Activated CD8-positive, alpha-beta T cell treated with anti-CD3 and anti-CD28 coated beads for 36 hours (primary cell): ENCODE measurements around the gene ATG9B. TPM values are rescaled to one million over a fixed set of nuclear protein-coding genes. Genes with fewer than 3 reads are reported as not detected.
A peak's percentile ranks its signal among the peaks of the same experiment; 100 is the strongest.

Experiments used
- ATAC-seq: fragments of 200-7000 bp; cut with Tn5 transposase; one replicate; pipeline ENCODE4 v1.10.0; 2021; ENCODE audit warnings: mild to moderate bottlenecking, moderate library complexity
- CTCF ChIA-PET: fragments of 350-600 bp; sonication (Branson Sonifier 250); formaldehyde crosslinking; loops from one replicate; lab custom pipeline; 2021; ENCODE audit warnings: antibody characterized with exemption; lab: Charles Lee
- POLR2A ChIA-PET: fragments of 350-600 bp; sonication (Branson Sonifier 250); formaldehyde crosslinking; loops from one replicate; lab custom pipeline; 2021; ENCODE audit warnings: antibody characterized with exemption; lab: Charles Lee
- DNase-seq: peaks from one replicate; pipeline ENCODE4 v3.0.0-alpha.2; 2020
- H3K27ac Mint-ChIP-seq: one replicate; pipeline ENCODE4 v1.8.0; 2021; ENCODE audit warnings: mild to moderate bottlenecking, mixed read lengths
- H3K27me3 Mint-ChIP-seq: one replicate; pipeline ENCODE4 v1.8.0; 2021; ENCODE audit warnings: mixed read lengths
- H3K36me3 Mint-ChIP-seq: one replicate; pipeline ENCODE4 v1.8.0; 2021; ENCODE audit warnings: low read depth, mixed read lengths
- H3K4me1 Mint-ChIP-seq: one replicate; pipeline ENCODE4 v1.8.0; 2021; ENCODE audit warnings: low read depth, mixed read lengths
- H3K4me3 Mint-ChIP-seq: one replicate; pipeline ENCODE4 v1.8.0; 2021; ENCODE audit warnings: mild to moderate bottlenecking, moderate library complexity, mixed read lengths
- H3K9me3 Mint-ChIP-seq: one replicate; pipeline ENCODE4 v1.8.0; 2021; ENCODE audit warnings: mixed read lengths
- intact Hi-C: fragments of 100-400 bp; cut with micrococcal nuclease; formaldehyde crosslinking; loops from one replicate; pipeline ENCODE4 v1.10.0; 2022
- total RNA-seq, 2 experiments: library from RNA; stranded (reverse); gene quantifications; one replicate each; pipeline ENCODE4 v1.2.3, GENCODE V29; 2021
- TF ChIP-seq, protein P1 (sequence below): fragments of 200-600 bp; IDR thresholded peaks from one replicate; pipeline ENCODE4 v1.8.0; 2022; ENCODE audit warnings: antibody characterized with exemption, mild to moderate bottlenecking

ATG9B gene
- total RNA-seq, 2 experiments from 2014 or later = 12.6 to 14.0 TPM

DNA sequence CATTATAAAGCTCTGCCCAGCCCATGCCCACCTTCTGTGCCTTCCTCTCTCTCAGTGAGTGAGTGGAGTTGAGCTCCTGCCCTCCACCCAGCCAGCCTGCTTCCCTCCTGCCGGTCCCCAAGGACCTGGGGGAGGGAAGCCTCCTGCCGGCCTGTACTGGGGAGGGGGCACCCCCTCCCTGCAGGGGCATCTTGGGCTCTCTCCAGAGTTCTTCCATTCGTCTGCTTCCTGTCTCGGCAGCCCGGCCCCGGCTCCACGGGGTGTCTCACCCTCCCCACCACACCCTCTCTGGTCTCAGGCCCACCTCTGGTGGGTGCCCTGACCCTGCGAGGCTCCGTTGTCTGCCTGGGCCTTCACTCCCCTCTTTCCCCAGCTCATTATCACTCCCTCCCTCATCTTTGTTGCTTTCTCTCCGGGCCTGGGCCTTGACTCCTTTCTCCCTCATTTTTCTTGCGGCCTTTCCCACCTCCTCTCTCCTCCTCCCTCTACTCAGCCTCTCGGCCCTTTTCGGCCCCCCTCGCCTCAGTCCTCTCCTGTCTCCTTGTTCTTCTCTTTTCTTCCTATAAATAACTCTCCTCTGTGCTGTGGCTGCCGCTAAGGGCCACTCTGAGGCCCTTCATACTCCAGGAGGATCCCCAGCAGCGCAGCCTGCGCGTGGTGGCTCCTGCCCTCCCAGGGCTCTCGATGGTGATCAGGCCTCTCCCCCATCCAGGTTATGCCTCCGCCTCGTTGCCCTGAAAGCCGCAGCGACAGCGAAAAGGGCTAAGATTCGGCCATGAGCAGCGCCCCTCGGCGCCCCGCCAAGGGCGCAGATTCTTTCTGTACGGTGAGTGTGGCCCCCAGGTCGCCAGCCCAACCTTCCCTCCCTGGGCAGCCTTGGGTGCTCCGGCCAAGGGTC, 37.2 kb upstream of the ATG9B start:
- TF ChIP-seq, protein P1, sequence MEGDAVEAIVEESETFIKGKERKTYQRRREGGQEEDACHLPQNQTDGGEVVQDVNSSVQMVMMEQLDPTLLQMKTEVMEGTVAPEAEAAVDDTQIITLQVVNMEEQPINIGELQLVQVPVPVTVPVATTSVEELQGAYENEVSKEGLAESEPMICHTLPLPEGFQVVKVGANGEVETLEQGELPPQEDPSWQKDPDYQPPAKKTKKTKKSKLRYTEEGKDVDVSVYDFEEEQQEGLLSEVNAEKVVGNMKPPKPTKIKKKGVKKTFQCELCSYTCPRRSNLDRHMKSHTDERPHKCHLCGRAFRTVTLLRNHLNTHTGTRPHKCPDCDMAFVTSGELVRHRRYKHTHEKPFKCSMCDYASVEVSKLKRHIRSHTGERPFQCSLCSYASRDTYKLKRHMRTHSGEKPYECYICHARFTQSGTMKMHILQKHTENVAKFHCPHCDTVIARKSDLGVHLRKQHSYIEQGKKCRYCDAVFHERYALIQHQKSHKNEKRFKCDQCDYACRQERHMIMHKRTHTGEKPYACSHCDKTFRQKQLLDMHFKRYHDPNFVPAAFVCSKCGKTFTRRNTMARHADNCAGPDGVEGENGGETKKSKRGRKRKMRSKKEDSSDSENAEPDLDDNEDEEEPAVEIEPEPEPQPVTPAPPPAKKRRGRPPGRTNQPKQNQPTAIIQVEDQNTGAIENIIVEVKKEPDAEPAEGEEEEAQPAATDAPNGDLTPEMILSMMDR = no peak
- H3K36me3 Mint-ChIP-seq = peaks cover 5% of the 10 kb centered on the region
- peaks cover 35% of the 10 kb centered on the region for H3K4me1 Mint-ChIP-seq
- CTCF ChIA-PET = interaction anchor here (1.2 to 1.7 kb wide), 3 partner anchors 19 to 49 kb away, joined by 5 to 10 read pairs (median 6); partner anchors contain the start of gene FASTK
- no peak overlapping the region for H3K27ac Mint-ChIP-seq
- DNase-seq (no peak), ATAC-seq (no peak)
- POLR2A ChIA-PET = no interaction called here
- no peaks in the 10 kb centered on the region for H3K9me3 Mint-ChIP-seq
- intact Hi-C loops = no loop called here
- peak overlapping the region; percentile 95 for H3K4me3 Mint-ChIP-seq
- no peaks in the 10 kb centered on the region for H3K27me3 Mint-ChIP-seq

DNA sequence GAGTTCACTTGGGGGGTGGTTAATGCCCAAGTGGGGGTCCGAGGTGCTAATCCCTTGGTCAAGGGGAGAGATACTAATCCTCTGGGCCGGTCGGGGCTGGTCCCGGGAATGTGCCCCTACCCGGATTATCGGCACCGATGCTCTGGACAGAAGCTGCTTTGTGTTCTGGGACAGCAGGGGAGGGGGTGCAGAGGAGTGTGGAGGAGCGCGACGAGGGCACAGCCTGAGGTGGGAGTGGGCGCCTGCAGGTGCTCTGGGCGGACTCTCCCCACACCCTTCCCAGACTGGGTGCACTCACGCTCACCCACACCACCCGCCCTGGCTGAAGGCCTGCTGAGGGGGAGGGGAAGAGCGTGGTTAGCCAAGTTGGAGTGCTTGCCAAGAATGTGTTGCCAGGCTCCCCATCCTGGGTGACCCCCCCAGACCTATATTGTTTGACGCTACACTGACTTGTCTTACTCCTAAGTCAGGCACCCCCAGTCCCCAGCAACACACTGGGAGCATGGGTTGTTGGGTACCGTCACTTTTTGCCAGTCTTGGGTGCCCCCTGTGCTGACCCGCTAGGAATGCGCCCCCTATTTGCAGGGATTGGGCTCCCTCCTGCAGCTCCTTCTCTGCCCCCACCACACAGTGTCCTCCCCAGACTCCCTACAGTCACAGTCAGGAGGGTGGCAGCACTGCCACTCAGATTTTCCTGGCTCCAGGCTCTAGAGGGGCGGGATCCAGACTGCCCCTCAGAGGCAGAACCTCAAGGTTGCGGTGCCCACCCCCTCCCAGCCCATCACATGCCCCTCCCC, 36.3 kb upstream of the ATG9B start:
- intact Hi-C loops = no loop called here
- CTCF ChIA-PET = interaction anchor here (0.8 to 1.7 kb wide), 6 partner anchors 16 to 50 kb away, joined by 3 to 10 read pairs (median 4); partner anchors contain the start of gene FASTK
- DNase-seq = peak; percentile 31
- Mint-ChIP-seq H3K27ac (peak overlapping the region; percentile 72), H3K4me3 (peak overlapping the region; percentile 95), H3K36me3 (peaks cover 5% of the 10 kb centered on the region), H3K9me3 (no peaks in the 10 kb centered on the region), H3K27me3 (no peaks in the 10 kb centered on the region), H3K4me1 (peaks cover 35% of the 10 kb centered on the region)
- POLR2A ChIA-PET = interaction anchor here (0.6 to 1.6 kb wide), 5 partner anchors 9 to 43 kb away, joined by 3 to 8 read pairs (median 3); no protein-coding TSS in a partner anchor
- TF ChIP-seq, protein P1 = no peak
- no peak for ATAC-seq

DNA sequence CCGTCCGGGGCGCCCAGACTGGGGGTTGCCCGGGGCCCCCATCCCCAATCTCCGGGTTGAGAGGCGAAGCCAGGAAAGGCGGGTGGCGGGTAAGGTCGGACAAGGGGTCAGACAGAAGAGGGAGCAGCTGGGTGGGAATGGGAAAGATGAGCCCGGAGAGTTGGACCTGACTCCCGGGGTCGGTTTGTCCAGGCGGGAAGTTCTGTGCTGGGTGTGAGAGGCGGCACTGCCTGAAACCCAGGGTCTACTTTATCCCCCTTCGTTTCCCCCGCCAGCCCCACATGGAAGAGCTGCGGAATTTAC, 35.8 kb upstream of the ATG9B start:
- peak overlapping the region; percentile 72 for H3K27ac Mint-ChIP-seq
- H3K9me3 Mint-ChIP-seq = no peaks in the 10 kb centered on the region
- H3K27me3 Mint-ChIP-seq = no peaks in the 10 kb centered on the region
- H3K4me3 Mint-ChIP-seq = peak overlapping the region; percentile 95
- CTCF ChIA-PET = interaction anchor here (0.8 to 1.7 kb wide), 6 partner anchors 17 to 51 kb away, joined by 3 to 10 read pairs (median 4); partner anchors contain the start of gene FASTK
- peaks cover 35% of the 10 kb centered on the region for H3K4me1 Mint-ChIP-seq
- TF ChIP-seq, protein P1 = no peak
- peaks cover 2% of the 10 kb centered on the region for H3K36me3 Mint-ChIP-seq
- DNase-seq = no peak
- intact Hi-C loops = no loop called here
- POLR2A ChIA-PET = interaction anchor here (0.6 to 1.6 kb wide), 5 partner anchors 10 to 42 kb away, joined by 3 to 8 read pairs (median 3); no protein-coding TSS in a partner anchor
- no peak for ATAC-seq

DNA sequence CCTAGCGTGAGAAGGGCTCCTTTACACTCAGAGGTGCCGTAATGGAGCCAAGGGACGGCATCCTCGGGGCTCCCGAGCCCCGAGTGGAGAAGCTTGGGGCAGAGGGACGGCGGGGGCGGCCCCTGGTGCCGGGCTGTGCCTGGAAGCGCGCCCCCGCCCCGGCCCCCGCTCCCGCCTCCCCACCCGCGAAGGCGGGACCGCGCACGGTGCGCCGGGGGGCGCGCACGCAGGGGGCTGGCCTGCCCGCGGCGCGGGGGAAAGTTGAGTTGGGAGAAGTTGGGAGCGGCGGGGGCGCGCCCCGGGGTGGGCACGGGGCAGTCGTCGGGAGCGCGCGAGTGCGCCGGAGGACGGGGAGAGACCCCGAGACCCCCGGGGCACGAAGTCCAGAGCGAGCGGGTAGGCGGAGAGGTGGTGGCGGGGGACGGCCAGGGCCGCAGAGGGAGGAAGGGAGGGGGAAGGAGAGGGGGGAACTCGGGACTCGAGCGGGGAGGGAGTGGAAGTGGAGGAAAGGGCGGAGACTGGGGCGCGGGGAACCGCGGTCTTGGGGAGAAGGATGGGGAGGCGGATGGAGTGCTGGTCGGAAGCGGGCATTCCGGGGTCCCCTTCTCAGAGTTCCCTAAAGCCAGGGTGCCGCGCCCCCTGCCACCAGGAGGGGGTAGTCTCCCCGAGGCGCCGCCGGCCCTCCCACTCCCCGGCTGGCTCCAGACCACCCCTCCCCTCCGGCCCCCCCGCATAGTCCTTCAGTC, 35.2 kb upstream of the ATG9B start, which contains the start of gene SLC4A2:
Gene SLC4A2 (plus strand): TSS at position 223 of the 746 bp plus-strand sequence. CDS start 2,399 bp downstream, outside the sequence.
- TF ChIP-seq, protein P1 = peak; percentile 75
- Mint-ChIP-seq H3K36me3 (peaks cover 2% of the 10 kb centered on the region), H3K4me1 (peaks cover 35% of the 10 kb centered on the region), H3K4me3 (peak within 1 kb of the TSS; percentile 95), H3K9me3 (no peaks in the 10 kb centered on the region), H3K27me3 (no peaks in the 10 kb centered on the region), H3K27ac (peak within 1 kb of the TSS; percentile 89)
- ATAC-seq (peak; percentile 6), DNase-seq (peak; percentile 72)
- CTCF ChIA-PET = interaction anchor here (0.8 to 1.7 kb wide), 10 partner anchors 20 to 65 kb away, joined by 3 to 10 read pairs (median 4); partner anchors contain the start of genes ABCB8, FASTK and TMUB1
- intact Hi-C loops = loop anchor here (2.0 kb wide), 2 partner anchors 23 to 31 kb away; partner anchors contain the start of genes ABCB8 and TMUB1
- POLR2A ChIA-PET = interaction anchor here (0.6 to 1.6 kb wide), 8 partner anchors 10 to 49 kb away, joined by 3 to 8 read pairs (median 3); no protein-coding TSS in a partner anchor
